ENCODE data around the gene GRAMD1B.

GRAMD1B gene

DNA sequence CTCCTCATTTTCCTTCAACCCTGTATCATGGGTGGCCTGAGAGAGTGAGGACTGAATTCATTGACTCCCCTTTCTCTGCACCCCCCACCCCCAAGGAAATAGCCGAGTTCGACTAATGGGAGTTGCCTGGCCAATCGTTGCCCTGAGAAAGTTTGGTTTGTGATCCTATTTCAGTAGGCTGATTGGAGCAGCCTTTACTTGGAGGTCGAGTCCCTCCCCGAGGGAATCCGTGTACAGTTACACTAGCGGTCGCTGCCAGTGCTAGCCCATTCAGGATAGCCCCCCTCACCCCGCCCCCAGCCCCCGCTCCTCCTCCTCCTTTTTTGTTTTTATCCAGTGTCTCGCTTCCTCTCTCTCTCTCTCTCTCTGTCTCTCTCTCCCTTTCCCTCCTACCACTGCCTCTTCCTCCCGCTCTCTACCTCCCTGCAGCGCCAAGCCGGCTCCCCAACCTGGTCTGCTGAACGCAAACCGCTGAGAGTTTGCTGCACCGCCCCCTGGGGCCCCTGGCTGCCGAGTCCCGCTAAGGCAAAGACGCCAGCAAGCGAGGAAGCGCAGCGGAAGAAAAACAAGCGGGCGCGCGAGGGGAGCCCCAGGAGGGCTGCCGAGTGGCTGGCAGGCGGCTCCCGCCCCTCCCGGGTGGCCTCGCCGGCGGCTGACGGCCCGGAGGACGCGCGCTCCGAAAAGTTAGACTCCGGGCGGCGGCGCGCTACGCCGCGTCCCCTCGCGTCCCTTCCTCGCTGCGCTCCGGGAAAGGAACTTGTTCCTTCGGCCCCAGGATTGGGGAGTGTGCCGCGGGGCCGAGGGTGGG, at the start of gene GRAMD1B:
TSS of gene GRAMD1B (plus strand) at position 357 of the 808 bp plus-strand sequence. CDS start 524 bp downstream, outside the sequence.
- peak; percentile 86 for DNase-seq

GRCh38 chr11:123381149-123381548, 48.9 kb upstream of the GRAMD1B start:
- no peak for DNase-seq

DNA sequence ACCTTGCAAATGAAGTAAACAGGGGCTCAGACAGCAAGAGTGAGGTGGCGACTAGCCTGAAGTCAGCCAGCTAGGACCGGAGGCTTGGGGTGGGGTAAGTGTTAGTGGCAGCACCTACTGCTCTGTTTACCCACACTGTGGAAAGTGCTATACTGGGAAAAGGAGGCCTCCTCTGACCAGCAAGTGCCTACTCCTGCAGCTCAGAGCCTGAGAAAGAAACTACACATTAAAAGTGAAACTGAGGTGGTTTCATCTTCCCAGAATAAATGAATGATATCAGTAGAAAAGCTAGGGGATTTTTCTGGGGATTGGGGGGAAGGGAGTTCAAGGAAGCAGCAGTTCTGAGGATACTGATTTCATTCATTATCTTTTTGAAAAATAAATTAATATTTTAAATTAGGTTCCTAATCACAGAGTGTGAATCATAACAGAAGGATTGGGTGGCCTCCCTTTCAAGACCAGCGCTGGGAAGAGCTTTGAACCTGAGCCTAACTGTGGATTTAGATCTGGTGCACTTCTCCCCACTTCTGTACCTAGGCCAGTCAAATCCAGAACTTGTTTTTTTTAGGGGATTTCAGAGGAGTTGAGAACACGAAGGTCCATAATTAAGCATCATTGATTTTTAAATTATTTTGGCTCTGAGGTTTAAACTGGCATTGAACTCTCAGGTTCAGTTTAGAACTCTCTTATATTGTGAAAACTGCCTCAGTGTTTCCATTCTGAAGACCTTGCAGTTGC, 48.1 kb upstream of the GRAMD1B start:
- DNase-seq = peak; percentile 81

DNA sequence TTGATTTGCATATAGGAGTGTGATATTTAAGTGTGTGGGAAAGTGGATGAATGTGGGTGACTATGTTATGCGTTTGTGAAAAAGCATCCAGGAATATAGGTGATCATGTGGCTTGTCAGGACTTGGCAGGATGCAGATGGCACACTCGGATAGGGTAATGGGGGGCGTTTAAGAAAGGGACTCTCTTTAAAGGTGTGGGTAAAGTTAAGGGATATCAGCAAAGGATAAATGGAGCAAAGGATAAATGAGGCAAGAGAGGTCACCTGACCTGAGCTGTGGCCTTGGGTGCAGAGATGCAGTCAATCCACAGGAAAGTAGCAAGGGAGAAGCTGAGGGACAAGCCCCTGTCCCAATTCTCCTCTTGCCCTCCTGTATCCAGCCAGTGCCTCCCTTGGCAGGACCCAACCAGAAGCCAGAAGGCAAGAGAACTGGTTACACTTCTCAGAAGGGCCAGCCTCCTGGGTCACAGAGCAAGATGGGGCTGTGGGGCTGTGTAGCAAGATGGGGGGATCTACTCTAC, 47.5 kb upstream of the GRAMD1B start:
- DNase-seq = peak; percentile 26

DNA sequence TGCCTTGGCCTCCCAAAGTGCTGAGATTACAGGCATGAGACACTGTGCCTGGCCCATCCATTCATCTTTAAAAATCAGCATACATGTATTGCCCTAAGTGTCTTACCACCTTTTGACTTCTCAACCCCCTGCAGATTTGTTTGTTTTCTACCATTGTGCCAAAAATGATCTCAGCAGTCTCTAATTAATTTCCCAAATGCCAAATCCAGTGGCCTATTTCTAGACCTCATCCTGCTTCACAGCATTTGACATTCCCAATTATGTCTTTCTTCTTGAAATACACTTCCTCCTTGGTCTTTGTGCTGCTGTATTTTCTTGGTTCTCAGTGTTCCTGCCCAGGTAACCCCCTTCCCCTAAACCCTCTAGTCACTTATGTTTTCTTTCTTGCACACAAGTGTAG, 46.0 kb upstream of the GRAMD1B start:
- DNase-seq = no peak

DNA sequence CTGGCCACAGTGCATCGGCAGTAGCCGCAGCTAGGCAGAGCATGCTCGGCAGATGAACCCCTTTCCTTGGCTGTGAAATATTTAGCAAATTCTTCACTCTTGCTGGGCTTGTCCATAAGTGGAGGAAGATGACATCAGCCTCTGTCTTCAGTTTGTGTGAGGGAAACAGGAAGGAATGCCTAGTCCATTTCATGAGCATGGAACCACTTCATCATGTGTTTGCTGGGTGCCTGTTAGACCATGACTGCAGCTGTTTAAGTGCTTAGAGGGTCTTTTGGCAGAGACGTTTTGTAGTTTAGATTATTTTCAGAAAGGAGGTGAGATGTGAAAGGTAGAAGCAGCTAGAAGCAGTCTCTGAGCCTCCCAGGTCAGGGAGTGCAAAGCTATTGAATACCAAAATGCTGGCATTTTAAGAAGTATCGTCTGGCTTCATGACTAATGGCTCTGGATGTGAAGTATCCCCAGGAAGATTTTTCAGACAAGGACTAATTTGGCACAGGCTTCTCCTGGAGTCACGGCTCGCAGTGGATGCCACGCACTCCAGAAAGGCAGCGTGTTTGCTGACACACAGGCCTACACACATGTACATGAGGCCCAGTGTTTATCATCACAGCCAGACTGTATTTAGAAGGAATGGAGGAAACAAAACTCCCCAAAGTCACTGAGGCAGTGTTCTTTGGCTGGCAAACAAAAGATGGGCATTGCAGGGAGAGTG, 43.1 kb upstream of the GRAMD1B start:
- no peak for DNase-seq

DNA sequence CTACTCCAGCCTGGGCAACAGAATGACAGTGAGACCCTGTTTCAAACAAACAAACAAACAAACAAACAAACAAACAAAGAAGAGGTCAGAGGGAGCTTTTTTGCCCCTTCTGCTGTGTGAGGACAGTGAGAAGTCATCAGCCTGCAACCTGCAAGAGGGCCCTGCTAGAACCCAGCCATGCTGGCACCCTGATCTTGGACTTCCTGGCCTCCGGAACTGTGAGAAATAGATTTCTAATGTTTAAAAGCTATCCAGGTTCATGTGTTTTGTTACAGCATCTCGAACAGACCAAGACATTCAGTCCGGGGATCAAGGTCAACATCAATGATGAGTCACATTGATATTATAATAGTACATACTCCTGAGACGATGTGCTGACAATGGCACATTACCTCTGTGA, 41.4 kb upstream of the GRAMD1B start:
- no peak for DNase-seq

- DNase-seq = no peak
Observed at GRCh38 chr11:123390146-123390545, 39.9 kb upstream of the GRAMD1B start.

- DNase-seq = no peak
Observed at GRCh38 chr11:123391646-123392348, 38.3 kb upstream of the GRAMD1B start.

DNA sequence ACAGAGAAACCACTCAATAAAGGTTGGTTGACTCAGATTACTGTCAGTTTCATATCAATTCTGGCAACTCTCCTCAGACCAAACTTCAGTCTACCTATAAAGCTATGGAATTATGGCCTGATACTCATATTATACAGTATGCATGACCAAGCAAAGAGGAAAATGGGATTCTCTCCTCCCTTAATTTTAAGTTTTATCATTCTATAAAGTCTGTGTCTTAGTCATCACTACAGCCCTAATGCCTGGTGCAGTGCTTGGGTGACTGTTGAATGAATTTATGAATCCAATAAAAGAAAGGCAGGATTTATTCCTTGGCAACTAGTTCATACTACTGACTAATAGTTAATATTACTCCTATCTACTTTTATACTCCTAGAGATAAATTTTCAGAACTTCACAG, 37.6 kb upstream of the GRAMD1B start:
- DNase-seq = no peak

GRCh38 chr11:123392844-123393243, 37.2 kb upstream of the GRAMD1B start:
- DNase-seq = no peak

- no peak for DNase-seq
Observed at GRCh38 chr11:123393312-123393927, 36.6 kb upstream of the GRAMD1B start.

DNA sequence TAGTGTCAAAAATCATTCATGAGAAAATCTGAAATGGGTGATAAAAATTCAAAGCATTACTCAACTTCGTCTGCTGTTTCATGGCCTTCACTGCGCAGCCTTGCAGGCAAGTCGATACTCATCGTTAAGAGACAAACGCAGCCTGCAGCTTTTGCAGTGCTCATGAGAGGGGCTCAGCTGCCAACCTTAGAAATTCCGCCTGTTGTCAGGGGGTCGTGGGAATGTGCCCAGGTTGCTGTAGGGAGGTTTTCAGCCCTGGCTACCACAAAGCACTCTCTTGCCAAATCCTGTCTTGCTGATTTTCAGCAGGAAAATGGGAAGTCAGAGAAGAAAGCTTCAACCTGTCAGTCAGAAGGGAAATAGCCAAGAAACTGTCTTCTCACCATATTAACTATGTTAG, 25.4 kb upstream of the GRAMD1B start:
- no peak for DNase-seq

GRCh38 chr11:123405123-123405592, 24.9 kb upstream of the GRAMD1B start:
- DNase-seq = no peak

DNA sequence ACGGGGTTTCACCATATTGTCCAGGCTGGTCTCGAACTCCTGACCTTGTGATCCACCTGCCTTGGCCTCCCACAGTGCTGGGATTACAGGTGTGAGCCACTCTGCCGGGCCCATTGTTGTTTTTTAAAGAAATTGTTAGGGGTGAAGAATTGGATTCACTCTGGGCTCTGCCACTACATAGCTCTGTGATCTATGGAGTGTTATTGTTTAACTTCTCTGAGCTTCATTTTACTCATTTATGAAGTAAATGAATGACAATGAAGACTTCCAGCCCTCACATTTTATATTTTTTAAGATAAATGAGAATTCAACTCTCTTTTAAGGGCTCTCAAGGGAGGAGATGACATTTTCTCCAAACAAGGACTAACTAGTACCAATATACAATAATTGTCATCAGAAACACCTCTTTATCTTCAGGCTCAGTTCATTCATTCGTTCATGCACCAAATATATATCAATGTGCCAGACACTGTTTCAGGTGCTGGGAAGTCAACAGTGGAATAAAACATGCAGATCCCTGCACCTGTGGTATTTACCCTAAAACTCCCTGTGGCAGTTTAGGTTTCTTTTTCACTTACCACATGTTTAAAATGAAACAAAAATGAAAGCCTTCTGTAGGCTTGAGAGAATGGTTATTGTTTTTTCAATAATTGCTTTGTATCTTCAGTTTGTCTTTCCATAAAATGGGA, 23.5 kb upstream of the GRAMD1B start:
- no peak for DNase-seq

GRCh38 chr11:123407130-123407995, 22.7 kb upstream of the GRAMD1B start:
- peak; percentile 69 for DNase-seq

DNA sequence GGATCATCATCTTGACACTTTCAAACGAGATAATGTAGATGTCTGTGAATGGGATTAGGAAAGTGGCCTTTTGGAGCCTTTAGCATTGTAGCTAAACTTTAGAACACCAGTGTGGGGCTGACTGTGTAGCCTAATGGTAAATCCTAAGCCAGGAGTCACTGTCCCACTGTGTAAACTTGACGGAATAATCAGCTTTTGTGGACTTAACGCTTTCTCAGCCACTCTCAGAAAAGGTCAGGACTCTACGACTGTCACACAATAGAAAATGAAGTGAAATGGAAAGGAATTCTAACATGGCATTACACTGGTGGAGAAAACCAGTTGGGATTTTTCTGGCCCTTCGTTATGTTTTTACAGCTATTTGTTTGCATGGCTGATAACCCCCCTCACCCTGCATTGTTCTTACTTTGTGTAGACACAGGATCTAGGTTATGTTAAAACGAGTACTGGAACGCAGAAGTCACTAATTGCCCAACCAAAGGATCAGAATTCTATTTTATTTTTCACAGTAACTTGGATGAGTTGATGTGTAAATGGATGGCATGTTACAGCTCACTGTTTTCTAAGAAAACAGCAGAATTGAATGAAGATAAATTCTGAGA, 22.0 kb upstream of the GRAMD1B start:
- no peak for DNase-seq

DNA sequence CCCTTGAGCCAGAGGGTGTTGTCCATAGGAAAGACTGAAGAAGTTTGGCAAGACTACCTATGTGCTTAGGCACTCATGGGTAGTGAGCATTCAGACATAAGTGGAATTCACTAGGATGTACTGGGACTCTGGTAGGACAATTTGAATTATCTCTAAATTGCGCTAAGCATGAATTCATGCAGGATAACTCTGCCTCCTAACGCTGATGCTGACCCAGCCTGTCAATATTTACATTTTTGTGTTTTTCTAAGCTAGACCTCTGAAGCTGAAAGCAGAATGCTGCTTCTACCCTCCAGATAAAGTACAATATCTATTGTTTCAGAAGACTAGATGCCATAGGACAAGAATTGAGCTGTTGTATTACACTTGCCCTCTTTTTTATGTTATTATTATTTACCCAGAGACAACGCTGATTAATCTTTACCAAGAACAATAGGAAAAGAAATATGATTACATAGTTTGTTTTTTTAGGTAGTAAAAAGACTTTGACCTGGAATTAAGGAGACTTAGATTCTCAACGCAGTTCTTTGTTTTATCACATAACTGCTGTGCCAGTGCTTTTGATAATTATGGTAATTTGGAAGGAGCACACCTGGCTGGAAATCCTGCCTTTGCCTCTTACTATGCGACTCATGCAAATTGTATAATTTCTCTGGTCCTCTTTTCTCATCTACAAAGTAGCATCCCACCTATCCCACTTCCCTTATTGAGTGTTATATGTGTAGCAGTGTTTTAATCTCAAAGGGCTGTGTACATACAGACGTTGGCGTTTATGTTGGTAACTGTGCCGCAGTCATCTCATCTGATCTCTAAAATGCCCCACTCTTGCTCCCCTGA, 21.2 kb upstream of the GRAMD1B start:
- DNase-seq = no peak
